NCI-H82 treated with DMSO at 0.1 percent for 48 hours (cell line): ENCODE measurements around the gene RUVBL2.
"Not testable (repeated sequence)": the region's sequence is repeated elsewhere in the genome, so short reads cannot be mapped to it uniquely, and the experiment has no call there.

Experiments used
- DNase-seq: peaks from one replicate; lab custom pipeline; 2025; ENCODE audit not compliant: unreplicated experiment; lab: John Stamatoyannopoulos, UW

The RUVBL2 gene

DNA sequence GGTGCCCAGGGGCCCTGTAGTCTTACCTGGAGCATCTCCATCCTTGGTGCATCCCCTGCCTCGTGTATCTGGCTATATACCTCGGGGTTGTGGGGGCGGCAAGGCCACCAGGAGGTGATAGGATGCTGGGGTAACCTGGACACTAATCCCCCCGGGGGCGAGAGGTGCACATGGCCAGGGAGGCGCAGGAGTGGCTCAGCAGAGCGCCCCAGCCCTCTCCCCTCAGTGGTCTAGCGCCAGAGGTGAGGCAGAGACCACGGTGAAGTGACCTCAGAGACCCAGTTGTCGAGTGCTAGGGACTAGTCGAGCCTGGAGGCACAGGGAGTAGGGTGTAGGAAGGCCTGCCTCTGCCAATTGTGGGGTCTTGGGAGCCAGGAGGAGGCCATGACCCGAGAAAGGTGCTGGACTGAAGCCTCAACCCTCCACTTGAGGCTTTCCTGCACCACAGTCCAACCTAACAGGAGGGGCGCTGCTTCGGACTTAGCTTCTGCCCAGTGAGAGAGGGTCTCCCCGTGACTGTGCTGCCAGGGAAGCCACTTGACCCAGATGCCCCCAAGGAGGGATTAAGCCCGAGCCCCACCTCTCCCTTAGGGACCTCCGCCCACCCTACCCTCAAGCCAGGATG lies 23.5 kb downstream of the RUVBL2 start, which contains the start of gene LHB:
Gene LHB, minus strand, starts transcription at position 51 of the 625 bp plus-strand sequence. Its CDS starts 10 bp downstream, at position 41.
- DNase-seq, result no peak

DNA sequence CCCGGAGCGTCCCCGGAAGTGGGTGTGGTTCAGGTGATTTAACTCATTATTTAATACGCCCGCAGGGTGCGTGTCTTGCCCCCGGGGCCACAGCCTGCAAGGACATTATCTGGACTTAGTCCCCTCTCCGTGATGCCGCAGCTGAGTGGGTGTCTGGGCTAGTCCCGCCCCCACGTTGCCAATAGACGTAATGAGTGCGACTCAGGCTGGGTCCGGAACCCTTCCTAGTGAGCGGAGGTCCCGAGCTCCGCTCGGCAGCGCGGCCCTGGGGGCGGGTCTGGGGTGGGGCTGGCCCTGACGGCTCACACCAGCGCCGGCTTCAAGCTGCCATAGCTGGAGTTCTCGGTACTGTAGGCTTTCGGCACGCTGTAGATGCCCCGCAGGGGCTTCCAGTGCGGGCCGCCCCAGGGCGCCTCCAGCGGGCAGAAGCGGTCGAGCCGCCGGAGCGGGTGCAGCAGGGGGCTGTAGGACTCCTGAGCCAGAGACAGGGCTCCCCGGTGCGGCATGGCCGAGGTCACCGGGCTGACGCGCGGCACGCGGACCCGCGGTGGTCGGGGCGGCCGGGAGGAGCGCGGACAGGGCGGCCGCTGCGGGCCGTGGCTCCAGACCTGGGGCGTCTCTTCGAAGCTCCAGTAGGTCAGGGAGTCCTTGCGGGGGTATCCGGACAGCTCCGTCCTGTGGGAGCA lies 24.1 kb downstream of the RUVBL2 start:
- DNase-seq, result no peak

DNA sequence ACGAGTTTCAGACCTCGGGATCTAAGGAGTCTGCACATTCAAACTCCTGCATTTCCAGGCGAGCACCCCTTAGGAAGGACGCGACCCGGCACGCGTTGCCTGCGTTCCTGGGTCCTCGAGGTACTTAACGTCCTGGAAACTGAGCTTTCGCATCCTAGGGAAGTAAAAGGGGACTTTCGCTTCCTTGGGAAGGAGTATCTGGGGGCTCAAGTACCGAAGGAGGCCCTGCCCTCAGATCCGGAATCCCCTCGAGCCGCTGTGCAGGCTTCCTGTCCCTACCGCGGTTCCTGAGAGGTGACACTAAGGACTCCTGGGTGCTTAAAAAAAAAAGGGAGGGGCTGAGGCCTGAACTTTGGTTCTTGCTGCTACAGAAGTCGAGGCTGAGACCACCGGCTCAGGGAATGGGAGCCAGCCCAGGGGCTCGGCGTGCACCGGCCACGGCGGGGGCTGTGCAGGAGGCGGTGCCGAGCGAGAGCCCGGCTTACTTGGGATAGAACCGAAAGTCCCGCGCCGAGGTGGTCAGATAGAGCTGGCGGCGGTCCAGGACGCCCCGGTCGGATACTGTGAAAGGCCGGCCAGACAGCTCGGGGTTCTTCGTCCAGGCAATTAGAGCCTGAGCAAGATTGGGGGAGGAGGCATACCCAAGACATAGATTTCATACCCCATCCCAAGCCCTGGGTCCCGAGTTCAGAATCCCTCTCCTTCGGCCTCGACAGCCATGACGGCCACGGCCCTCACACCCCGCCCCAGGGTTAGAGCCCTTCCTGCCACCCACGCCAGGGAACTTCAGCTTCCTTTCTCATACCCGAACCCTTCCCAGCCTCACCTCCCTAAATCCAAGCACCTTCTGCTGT lies 24.9 kb downstream of the RUVBL2 start:
- DNase-seq, result not testable (repeated sequence)

DNA sequence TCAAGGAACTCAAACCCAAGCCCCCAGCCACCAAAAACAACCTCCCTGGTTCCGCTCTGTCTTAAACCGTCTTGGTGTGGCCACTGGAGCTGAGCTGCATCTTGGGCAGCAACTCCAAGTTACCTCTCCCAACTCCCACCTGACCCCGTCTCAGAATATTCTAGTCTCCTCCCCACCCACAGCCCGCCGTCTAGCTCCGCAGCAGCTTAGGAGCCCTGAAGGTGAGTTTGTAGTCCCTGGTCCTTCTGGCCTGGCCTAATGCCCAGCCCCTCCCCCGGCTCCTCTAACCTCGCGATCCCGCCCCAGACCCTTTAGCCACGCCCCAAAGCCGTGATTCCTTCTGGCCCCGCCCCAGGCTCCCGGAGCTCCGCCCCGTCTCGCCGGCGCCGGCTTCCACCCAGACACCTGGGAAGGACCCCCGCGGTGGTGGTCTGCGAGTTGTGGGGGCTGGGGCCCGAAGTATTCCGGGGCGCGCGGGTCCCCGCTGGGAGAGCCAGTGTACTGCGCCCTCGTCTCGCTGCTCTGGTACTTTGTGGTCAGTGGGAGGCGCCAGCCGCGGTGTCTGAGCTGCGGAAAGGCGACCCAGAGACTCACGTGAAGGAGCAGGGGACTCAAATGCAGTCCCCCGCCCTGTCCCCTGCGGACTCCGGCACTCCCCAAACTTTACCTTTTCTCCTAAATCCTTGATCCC lies 25.7 kb downstream of the RUVBL2 start:
- peak; percentile 41 for DNase-seq

DNA sequence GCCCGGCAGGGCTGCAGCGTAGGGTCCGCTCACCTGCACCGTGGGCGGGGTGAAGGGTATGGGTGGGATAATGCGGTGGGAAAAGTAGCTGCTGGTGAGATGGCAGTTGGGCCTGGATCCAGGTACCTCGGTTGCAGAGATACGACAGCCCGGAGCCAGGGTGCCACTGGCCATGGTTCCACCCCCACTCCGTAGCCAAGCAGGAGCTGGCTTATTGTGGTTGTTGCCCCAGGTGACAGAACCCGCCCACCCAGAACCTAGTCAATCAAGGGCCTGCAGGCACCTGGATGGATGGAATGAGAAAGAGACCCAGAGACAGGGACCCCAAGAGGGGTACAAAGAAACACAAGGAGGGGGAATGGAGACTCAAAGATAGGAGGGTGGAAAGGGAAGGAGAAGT lies 26.7 kb downstream of the RUVBL2 start:
- DNase-seq, result no peak

DNA sequence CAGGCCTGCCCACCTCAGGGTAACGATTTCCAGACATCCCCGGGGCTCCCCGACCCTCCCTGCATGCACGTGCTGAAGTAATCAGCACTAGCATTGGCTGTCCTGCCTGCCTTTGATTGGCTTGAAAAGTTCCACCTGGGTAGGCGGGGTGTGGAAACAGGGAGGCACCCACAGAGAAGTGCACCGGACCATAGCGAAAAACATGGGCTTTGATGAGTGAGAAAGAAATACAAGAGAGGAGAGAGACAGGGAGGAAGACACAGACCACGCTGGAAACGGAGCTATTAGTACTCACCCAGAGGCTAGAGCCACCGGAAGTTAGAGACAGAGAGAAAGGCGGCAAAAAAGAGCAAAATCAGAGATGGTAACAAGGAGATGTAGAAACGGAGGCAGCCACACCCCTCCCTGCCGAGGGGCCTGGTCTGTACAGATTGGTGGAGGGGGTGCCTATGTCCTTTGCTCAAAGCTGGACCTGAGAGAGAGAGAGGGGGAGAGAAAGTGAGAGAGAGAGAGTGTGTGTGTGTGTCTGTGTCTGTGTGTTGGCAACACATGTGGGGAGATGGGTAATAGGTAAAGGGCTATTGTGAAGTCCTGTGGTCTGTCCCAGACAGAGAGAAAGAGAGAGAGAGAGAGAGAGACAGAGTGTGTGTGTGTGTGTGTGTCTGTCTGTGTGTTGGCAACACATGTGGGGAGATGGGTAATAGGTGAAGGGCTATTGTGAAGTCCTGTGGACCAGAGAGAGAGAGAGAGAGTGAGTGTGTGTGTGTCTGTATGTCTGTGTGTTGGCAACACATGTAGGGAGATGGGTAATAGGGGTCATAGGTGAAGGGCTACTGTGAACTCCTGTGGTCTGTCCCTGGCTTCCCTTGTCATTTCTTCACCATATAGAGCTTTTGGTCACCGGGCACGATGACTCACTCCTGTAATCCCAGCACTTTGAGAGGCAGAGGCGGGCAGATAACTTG lies 27.5 kb downstream of the RUVBL2 start:
- no peak for DNase-seq

DNA sequence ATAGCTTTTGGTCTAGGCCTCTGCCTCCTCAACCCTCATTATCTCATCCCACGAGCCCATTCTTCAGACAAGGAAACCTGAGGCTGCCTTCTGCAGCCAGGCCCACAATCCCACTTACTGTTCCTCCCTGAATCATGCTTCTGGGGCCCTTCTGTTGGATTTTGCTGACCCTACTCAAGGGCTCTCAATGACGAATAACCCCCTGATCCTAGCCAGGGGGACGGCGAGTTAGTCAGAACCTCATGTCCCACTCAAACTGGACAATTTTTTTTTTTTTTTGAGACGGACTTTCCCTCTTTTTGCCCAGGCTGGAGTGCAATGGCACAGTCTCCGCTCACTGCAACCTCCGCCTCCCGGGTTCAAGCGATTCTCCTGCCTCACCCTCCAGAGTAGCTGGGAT lies 28.4 kb downstream of the RUVBL2 start:
- DNase-seq, result no peak

DNA sequence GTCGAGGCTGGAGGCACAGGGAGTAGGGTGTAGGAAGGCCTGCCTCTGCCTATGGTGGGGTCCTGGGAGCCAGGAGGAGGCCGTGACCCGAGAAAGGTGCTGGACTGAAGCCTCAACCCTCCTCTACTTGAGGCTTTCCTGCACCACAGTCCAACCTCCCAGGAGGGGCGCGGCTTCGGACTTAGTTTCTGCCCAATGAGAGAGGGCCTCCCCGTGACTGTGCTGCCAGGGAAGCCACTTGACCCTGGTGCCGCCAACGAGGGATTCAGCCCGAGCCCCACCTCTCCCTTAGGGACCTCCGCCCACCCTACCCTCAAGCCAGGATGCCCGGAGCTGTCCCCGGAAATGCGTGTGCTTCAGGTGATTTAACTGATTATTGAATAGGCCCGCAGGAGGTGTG lies 30.5 kb downstream of the RUVBL2 start, which contains the start of gene CGB3:
Gene CGB3, minus strand, starts transcription at position 101 of the 400 bp plus-strand sequence. CDS start 362 bp downstream, outside the sequence.
- not testable (repeated sequence) for DNase-seq

DNA sequence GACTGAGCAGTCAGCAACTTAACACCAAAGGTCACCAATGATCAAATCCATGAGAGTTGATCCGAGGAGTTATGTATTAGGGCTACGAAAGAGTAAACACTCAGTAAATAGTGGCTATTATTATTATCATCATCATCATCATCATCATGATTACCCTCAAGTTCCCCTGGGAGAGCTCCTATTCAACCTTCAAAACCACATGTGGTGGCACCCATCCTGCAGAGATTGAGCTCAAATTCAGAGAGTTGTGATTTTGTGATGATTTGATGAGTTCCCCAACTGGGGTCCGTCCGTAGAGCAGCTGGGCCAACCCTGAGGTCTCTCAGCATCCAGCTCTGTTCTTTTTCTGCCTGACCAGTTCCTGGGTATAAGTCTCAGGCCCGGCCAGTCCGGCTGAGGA lies 31.4 kb downstream of the RUVBL2 start:
- not testable (repeated sequence) for DNase-seq

DNA sequence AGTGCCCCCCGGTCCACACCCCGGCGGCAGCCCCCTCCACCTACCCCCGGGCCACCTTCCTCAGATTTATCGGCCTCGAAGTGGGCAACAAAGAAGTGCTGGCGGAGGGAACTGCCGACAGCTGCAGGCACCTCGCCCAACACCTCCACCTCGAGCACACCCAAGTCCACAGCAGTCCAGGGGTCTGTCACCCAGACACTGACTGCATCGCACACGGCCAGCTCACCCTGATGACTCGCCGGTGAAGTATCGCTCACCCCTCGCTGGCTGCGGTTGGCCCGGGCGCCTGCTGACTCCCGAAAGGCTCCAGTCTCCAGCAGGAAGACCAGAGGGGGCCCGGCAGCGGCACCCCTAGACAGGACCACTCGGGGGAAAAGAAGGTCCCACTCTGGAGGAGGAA lies 31.9 kb downstream of the RUVBL2 start:
- DNase-seq, result not testable (repeated sequence)

DNA sequence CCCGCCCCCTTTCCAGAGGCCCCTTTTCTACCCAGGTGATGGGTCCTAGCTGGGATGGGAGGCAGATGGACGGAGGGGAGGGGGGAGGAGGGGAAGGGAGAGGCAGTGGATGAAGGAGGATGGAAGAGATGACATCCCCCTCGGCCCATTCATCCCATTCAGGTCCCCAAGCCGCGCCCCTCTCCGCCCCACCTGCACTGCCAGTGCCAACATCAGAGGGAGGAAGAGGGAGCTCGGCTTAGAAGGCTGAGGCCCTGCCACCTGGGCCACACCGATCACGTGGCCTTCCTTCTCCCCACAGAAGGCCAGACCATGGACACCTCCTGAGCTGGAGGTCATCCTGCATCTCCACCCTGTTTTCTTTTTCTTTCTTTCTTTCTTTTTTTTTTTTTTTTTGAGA lies 35.0 kb downstream of the RUVBL2 start:
- DNase-seq, result not testable (repeated sequence)

DNA sequence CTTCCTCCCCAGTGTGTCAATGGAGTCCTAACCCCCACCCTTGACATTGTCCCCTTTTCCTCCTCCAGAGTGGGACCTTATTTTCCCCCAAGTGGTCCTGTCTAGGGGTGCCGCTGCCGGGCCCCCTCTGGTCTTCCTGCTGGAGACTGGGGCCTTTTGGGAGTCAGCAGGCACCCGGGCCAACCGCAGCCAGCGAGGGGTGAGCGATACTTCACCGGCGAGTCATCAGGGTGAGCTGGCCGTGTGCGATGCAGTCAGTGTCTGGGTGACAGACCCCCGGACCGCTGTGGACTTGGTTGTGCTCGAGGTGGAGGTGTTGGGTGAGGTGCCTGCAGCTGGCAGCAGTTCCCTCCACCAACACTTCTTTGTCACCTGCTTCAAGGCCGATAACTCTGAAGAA lies 36.1 kb downstream of the RUVBL2 start:
- DNase-seq, result not testable (repeated sequence)

DNA sequence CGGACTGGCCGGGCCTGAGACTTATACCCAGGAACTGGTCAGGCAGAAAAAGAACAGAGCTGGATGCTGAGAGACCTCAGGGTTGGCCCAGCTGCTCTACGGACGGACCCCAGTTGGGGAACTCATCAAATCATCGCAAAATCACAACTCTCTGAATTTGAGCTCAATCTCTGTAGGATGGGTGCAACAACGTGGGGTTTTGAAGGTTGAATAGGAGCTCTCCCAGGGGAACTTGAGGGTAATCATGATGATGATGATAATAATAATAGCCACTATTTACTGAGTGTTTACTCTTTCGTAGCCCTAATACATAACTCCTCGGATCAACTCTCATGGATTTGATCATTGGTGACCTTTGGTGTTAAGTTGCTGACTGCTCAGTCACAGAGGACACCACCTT lies 36.6 kb downstream of the RUVBL2 start:
- not testable (repeated sequence) for DNase-seq

DNA sequence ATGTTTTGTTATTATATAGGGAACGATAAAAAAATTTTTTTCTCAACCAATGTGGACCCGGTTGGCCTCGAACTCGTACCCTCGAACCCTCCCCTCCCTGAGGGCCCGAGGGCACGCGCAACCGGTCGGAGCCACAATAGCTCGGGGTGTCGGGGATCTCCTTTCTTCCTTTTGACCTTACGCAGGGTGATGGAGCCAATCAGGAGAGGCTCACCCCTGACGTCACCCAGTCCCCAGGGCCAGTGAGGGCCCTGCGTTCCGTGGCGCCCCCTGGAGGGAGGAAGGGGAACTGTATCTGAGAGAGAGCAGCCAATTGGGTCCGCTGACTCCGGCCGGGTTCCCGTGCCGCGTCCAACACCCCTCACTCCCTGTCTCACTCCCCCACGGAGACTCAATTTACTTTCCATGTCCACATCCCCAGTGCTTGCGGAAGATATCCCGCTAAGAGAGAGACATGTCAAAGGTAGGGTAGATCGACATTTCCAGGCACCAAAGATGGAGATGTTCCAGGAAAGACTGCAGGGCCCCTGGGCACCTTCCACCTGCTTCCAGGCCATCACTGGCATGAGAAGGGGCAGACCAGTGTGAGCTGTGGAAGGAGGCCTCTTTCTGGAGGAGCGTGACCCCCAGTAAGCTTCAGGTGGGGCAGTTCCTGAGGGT lies 38.1 kb downstream of the RUVBL2 start, which contains the start of gene CGB2:
Gene CGB2, plus strand, starts transcription at position 249 of the 660 bp plus-strand sequence. Its CDS starts 206 bp downstream, at position 455.
- DNase-seq, result peak; percentile 66

DNA sequence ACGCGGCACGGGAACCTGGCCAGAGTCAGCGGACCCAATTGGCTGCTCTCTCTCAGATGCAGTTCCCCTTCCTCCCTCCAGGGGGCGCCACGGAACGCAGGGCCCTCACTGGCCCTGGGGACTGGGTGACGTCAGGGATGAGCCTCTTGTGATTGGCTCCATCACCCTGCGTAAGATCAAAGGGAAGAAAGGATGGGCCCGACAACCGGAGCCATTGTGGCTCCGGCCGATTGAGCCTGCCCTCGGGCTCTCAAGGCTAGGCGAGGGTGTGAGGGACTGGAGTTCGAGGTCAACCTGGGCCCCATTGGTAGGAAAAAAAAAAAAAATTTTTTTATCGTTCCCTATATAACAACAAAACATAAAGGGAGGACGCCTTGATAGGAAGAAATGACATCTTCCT lies 43.1 kb downstream of the RUVBL2 start, which contains the start of gene CGB1:
Gene CGB1, minus strand, starts transcription at position 81 of the 400 bp plus-strand sequence. CDS start 184 bp downstream, outside the sequence.
- DNase-seq, result peak; percentile 57

DNA sequence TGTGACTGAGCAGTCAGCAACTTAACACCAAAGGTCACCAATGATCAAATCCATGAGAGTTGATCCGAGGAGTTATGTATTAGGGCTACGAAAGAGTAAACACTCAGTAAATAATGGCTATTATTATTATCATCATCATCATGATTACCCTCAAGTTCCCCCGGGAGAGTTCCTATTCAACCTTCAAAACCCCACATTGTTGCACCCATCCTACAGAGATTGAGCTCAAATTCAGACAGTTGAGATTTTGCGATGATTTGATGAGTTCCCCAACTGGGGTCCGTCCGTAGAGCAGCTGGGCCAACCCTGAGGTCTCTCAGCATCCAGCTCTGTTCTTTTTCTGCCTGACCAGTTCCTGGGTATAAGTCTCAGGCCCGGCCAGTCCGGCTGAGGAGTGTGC lies 44.4 kb downstream of the RUVBL2 start:
- DNase-seq, result not testable (repeated sequence)

DNA sequence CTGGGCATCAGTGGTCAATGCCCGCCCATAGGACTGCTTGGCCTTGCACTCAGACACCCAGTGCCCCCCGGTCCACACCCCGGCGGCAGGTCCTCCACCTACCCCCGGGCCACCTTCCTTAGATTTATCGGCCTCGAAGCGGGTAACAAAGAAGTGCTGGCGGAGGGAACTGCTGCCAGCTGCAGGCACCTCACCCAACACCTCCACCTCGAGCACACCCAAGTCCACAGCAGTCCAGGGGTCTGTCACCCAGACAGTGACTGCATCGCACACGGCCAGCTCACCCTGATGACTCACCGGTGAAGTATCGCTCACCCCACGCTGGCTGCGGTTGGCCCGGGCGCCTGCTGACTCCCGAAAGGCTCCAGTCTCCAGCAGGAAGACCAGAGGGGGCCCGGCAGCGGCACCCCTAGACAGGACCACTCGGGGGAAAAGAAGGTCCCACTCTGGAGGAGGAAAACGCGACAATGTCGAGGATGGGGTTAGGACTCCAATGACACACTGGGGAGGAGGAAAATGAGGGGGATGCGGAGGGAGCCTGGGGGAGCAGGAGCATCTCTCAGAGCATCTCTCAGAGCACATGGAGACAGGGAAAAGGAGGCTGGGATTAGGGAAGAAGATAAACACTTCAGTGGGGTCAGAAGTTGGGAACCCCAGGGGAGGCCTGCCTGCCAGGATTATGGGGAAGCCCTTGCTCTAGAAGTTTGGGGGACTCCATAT lies 45.0 kb downstream of the RUVBL2 start:
- DNase-seq, result not testable (repeated sequence)

DNA sequence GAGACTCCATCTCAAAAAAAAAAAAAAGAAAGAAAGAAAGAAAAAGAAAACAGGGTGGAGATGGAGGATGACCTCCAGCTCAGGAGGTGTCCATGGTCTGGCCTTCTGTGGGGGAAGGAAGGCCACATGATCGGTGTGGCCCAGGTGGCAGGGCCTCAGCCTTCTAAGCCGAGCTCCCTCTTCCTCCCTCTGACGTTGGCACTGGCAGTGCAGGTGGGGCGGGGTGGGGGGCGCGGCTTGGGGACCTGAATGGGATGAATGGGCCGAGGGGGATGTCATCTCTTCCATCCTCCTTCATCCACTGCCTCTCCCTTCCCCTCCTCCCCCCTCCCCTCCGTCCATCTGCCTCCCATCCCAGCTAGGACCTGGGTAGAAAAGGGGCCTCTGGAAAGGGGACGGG lies 46.0 kb downstream of the RUVBL2 start:
- DNase-seq, result not testable (repeated sequence)
